Activated T-helper 1 cell treated with Interleukin-2 at 50 U/mL for 16 hours (primary cell): Measurements from ENCODE around the gene ZBTB20.

Experiments
- DNase-seq: peaks from one replicate; pipeline ENCODE4 v3.0.0-alpha.2; 2020; ENCODE audit warnings: low read depth

ZBTB20 gene

GRCh38 chr3:115087512-115087911, 59.6 kb downstream of the ZBTB20 start:
- no peak for DNase-seq

DNA sequence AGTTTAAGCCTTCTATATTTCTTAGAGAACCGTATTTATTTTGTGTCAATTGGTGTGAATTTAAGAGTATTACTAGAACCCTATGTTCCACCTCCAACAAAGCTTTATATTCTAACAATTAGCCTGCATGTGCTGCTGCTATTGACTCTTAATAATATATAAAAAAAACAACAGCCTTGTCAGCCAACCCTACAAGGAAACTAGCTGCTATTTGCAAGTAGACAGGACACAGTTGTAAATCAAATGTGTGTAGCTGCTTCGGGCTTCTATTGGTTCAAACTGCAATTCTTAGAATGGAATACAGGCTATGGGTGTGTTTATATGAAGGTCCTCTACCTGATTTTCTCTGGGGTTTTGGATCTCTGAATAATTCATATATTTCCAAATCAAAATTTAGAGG, 60.7 kb downstream of the ZBTB20 start:
- no peak for DNase-seq

- DNase-seq, result no peak
Measured at GRCh38 chr3:115085197-115085865, 61.8 kb downstream of the ZBTB20 start.

DNA sequence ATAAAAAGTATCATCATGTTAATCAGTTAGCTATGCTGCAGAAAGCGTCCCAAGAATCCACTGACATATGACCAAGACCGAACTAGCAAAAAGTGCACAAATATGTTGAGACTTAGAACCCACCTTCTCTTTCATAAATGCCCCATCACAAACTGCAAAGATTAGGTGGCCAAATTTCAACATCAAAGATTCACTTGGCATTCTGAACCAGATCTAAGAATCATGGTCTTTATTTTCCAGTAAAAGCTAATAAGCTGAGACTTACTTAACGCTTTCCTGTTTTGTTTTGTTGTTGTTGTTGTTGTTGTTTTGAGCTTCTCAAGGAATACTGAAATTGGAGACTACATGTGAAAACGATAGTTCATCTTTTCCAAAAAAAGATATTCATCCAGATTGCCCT, 62.4 kb downstream of the ZBTB20 start:
- no peak for DNase-seq

DNA sequence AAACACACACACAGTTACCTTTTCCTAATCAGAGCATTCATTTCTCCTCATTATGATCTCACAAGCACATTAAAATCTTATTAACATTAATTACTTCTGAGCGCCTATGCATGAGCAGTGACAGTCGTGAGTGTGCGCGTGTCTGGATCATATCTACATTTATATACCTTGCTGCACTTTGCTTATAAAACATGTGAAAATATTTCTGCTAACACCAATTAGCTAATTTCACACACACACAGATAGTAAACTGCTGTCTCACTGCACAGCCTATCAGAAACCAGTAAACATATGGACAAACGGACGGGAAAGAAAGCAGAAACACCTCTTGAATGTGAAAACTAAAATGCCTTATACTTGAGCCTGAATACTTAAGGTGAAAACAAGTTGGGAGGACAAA, 64.8 kb downstream of the ZBTB20 start:
- no peak for DNase-seq

DNA sequence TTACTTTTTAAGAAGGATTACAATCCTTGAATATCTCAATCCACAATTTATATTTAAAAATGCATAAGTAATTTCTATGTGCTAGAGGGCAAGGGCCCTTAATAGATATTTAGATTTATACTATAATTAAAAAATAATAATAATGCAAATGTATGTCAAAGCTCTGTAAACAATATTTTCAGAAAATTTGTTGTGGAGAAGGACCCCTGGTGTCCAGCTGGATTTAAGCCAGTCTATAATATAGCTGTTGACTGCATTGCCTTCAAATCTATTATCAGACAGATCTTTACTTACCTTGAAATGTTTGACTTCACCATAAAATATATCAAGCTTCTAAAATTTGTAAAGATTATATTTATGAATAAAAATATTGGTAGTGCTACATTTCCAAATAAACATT, 65.6 kb downstream of the ZBTB20 start:
- no peak for DNase-seq

GRCh38 chr3:115077501-115078250, 69.4 kb downstream of the ZBTB20 start:
- no peak for DNase-seq

- DNase-seq, result no peak
Measured at GRCh38 chr3:115074502-115074901, 72.6 kb downstream of the ZBTB20 start.

GRCh38 chr3:115072265-115073021, 74.6 kb downstream of the ZBTB20 start:
- no peak for DNase-seq

GRCh38 chr3:115071601-115072000, 75.5 kb downstream of the ZBTB20 start:
- DNase-seq, result no peak

- no peak for DNase-seq
Measured at GRCh38 chr3:115071166-115071565, 75.9 kb downstream of the ZBTB20 start.

GRCh38 chr3:115068799-115069198, 78.3 kb downstream of the ZBTB20 start:
- DNase-seq, result no peak

GRCh38 chr3:115062412-115062956, 84.6 kb downstream of the ZBTB20 start:
- no peak for DNase-seq

DNA sequence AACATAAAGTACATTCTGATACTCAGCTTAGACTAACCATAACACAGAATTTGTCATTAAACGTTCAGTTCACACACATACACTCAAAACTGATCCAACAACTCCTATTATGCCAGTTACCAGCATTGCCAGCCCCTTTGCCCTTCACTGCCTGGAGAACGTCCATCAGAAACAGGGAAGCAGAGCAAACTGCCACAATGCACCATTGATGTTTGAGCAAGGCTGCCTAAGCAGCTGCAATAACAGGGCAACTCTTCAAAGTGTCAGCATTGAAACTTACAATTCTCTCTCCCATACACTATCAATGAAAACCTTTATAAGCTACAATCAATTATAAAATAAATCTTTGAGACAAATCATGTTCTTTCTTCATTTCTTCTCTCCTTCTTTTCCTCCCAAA, 85.1 kb downstream of the ZBTB20 start:
- DNase-seq, result no peak

DNA sequence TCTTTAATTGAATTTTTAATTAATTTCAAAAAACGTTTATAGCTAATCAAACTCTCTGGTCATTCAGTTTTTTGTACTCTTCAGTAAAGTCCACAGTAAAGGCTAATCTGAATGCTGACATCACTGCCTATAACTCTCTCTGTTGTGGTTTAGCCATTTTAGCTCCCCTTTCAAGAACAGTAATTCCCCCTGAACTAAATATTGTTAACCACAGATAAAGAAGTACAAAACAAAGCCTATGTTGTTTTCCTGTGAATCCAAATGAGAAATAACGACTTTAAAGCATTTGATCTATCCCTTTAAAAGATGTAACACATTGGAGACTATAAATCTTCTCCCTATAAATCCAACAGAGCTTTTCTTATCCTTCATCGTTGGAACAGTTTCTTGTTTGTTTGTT, 94.2 kb downstream of the ZBTB20 start:
- no peak for DNase-seq

DNA sequence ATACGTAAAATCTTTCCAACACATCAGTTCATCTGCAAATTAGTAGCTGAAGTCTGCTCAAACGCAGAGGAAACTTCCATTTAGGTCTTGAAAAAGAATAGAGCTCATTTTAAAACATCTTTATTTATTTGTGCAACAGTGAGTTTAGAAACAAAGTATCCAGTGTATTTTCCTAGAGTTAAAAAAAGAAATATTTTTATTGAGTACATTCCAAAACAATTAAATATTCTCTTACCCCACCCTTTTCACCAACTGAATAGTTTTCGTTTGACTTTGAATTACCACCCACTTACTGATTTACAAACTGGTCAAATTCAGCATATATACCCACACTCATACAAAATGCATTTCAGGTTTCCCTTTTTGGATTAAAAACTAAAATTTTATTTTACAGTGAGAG, 104.7 kb downstream of the ZBTB20 start:
- no peak for DNase-seq

- DNase-seq, result no peak
Measured at GRCh38 chr3:115040673-115041286, 106.3 kb downstream of the ZBTB20 start.

GRCh38 chr3:115040246-115040645, 106.8 kb downstream of the ZBTB20 start:
- DNase-seq, result no peak

GRCh38 chr3:115038817-115039216, 108.3 kb downstream of the ZBTB20 start:
- DNase-seq, result no peak

- DNase-seq, result no peak
Measured at GRCh38 chr3:115022835-115023398, 124.2 kb downstream of the ZBTB20 start.

GRCh38 chr3:115022199-115022598, 124.9 kb downstream of the ZBTB20 start:
- no peak for DNase-seq

- no peak for DNase-seq
Measured at GRCh38 chr3:115021061-115021460, 126.0 kb downstream of the ZBTB20 start.
